ENCODE results near the gene MLYCD. TPM values are rescaled to one million over a fixed set of nuclear protein-coding genes. Genes with fewer than 3 reads are reported as not detected.

The MLYCD gene
- total RNA-seq, 1 donor from 2014 or later = 9.4 TPM

DNA sequence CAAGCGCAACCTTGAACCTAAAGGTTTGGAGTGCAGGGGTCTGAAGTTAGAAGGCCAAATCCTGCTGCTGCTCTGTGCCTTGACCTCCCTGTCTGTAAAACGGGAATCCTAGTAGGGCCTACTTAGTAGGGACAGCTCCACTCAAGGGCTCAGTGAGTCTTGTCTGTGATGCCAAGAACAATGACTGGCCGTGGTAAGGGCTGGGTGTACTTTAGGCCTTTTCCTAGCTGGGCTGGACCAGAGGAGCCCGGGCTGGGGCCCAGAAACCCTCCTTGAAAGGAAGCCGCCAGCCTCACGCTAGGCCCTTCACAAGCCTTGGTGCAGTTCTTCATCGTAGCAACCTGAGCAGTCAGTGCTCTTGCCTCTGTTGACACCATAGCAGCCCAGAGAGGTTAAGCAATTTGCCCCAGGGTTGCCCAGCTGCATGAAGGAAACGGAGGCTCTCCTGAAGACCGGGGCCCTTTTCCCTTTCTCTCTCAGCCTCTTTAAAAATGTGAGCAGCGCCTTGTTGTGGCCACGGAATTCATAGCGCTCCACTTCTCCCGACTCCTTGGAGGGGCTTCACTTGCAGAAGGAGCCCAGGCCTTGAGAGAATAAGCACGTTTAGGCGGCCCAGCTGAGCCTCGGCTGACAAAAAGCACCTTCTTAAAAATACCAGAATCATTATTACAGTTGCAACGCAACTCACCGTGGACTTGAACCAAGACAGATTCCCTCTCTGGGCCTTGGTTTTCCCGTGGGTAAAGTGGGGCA is 73.5 kb downstream of the MLYCD start:
- no peak overlapping the region for H3K4me3 Mint-ChIP-seq (ENCODE audit: low read depth)

DNA sequence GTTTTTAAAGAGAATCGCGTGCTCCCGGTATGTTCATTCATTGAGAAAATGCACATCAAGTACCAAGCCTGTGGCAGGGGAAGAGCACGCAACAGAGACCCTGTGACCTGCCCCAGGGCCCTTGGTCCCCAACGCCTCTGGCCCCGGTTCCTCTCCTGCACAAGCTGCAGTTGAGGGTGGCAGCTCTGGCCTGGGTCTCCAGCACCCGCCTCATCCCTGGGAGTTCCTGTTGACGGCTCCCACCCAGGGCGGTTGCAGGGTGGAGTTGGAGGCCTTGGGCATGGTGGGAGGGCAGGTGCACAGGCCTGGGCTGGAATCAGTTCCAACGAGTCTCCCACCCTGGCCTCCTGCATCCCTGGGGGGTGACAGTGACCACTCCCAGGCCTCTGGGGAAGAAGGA is 74.2 kb downstream of the MLYCD start:
- no peak overlapping the region for H3K27ac Mint-ChIP-seq
- peaks cover 2% of the 10 kb centered on the region for H3K36me3 Mint-ChIP-seq (ENCODE audit: insufficient read depth)
- TF ChIP-seq, protein P1, sequence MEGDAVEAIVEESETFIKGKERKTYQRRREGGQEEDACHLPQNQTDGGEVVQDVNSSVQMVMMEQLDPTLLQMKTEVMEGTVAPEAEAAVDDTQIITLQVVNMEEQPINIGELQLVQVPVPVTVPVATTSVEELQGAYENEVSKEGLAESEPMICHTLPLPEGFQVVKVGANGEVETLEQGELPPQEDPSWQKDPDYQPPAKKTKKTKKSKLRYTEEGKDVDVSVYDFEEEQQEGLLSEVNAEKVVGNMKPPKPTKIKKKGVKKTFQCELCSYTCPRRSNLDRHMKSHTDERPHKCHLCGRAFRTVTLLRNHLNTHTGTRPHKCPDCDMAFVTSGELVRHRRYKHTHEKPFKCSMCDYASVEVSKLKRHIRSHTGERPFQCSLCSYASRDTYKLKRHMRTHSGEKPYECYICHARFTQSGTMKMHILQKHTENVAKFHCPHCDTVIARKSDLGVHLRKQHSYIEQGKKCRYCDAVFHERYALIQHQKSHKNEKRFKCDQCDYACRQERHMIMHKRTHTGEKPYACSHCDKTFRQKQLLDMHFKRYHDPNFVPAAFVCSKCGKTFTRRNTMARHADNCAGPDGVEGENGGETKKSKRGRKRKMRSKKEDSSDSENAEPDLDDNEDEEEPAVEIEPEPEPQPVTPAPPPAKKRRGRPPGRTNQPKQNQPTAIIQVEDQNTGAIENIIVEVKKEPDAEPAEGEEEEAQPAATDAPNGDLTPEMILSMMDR (IDR thresholded peaks at IDR 0.05; ENCODE audit: unreplicated experiment) = no peak
- H3K4me3 Mint-ChIP-seq (ENCODE audit: low read depth) = no peak overlapping the region
- no peaks in the 10 kb centered on the region for H3K4me1 Mint-ChIP-seq (ENCODE audit: low read depth)
- peaks cover 3% of the 10 kb centered on the region for H3K9me3 Mint-ChIP-seq (ENCODE audit: low read depth)
- peaks cover 19% of the 10 kb centered on the region for H3K27me3 Mint-ChIP-seq
- no peak for DNase-seq (ENCODE audit: low spot score, unreplicated experiment)

More for the DNA sequence above, 73.5 kb downstream of the MLYCD start:
- H3K4me1 Mint-ChIP-seq (ENCODE audit: low read depth) = no peaks in the 10 kb centered on the region
- no peak overlapping the region for H3K27ac Mint-ChIP-seq
- H3K27me3 Mint-ChIP-seq = peaks cover 19% of the 10 kb centered on the region
- H3K9me3 Mint-ChIP-seq (ENCODE audit: low read depth) = no peaks in the 10 kb centered on the region
- no peak for DNase-seq (ENCODE audit: low spot score, unreplicated experiment)
- no peaks in the 10 kb centered on the region for H3K36me3 Mint-ChIP-seq (ENCODE audit: insufficient read depth)
- TF ChIP-seq, protein P1 (IDR thresholded peaks at IDR 0.05; ENCODE audit: unreplicated experiment) = no peak

DNA sequence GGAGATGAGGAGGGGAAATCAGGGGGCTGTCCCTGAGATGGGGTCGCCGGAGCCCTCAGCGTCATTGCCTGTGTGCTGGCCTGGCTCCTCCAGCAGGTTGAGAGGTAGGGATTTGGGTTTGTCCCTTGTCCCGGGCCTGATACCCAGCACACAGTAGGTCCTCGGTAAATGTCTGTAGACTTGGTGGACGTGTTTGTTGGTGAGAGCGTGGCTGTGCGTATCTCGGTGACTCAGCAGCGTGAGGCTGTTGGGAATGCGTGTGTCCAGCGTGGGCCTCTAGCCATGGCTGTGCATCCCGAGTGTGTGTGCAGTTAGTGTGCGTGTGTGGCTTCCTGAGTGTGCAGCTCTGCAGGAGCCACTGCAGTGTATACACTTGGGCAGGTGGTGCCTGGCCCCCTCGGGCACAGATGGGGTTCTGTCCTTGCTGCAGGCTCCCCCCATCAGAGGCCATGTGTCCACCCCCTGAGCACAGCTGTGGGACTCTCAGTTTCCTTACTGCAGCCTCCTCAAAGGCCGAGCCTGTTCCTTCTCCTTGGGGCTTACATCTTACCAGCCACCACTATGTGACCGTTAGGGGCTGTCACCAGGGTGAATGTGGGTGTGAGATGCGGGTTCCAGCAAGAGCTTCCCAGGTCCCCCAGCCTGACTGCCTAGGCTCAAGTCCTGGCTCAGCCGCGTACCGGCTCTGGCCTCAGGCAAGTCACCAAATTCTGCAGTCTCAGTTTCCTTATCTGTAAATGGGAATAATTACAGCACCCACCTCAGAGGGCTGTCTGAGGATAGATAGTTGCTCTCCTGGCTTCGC is 74.9 kb downstream of the MLYCD start:
- no peak for DNase-seq (ENCODE audit: low spot score, unreplicated experiment)
- no peak overlapping the region for H3K4me3 Mint-ChIP-seq (ENCODE audit: low read depth)
- peaks cover 3% of the 10 kb centered on the region for H3K36me3 Mint-ChIP-seq (ENCODE audit: insufficient read depth)
- TF ChIP-seq, protein P1 (IDR thresholded peaks at IDR 0.05; ENCODE audit: unreplicated experiment) = no peak
- H3K27me3 Mint-ChIP-seq = peaks cover 19% of the 10 kb centered on the region
- H3K27ac Mint-ChIP-seq = no peak overlapping the region
- H3K9me3 Mint-ChIP-seq (ENCODE audit: low read depth) = peaks cover 10% of the 10 kb centered on the region
- H3K4me1 Mint-ChIP-seq (ENCODE audit: low read depth) = no peaks in the 10 kb centered on the region

- no peaks in the 10 kb centered on the region for H3K4me1 Mint-ChIP-seq (ENCODE audit: low read depth)
- H3K27me3 Mint-ChIP-seq = peaks cover 15% of the 10 kb centered on the region
- TF ChIP-seq, protein P1 (IDR thresholded peaks at IDR 0.05; ENCODE audit: unreplicated experiment) = no peak
- H3K9me3 Mint-ChIP-seq (ENCODE audit: low read depth) = peaks cover 14% of the 10 kb centered on the region
- no peak overlapping the region for H3K4me3 Mint-ChIP-seq (ENCODE audit: low read depth)
- DNase-seq (ENCODE audit: low spot score, unreplicated experiment) = no peak
- peaks cover 6% of the 10 kb centered on the region for H3K36me3 Mint-ChIP-seq (ENCODE audit: insufficient read depth)
- H3K27ac Mint-ChIP-seq = no peak overlapping the region
Observed at GRCh38 chr16:83974475-83974874, 75.6 kb downstream of the MLYCD start.

DNA sequence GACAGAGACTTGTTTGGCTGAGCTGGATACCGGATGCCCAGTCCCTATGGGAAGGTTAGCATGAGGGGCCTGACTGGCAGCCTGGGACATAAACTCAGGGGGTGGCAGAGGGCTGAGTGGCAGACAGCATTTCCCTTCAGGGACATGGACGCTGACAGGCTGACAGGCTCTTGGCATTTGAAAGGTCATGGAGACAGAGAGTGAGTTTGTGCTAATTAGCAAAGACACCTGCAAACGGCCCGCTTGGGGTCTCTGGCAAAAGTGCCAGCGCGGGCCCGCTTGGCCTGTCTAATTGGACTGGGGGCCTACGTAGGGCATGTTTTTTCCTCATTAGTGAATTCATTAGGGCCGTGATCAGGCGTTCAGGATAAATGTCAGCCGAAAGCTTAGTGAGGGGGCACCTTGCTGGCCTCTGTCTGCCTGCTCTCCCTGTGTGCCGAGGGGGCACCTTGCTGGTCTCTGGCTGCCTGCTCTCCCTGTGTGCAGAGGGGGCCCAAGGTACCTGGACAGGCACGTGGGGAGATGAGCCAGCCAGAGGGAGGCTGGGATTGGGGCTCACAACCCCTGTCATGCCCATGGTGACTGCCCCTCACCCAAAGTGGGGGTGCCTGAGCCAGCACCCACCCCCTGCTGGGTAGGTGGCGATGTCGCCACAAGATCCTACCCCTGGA is 76.8 kb downstream of the MLYCD start:
- no peak for DNase-seq (ENCODE audit: low spot score, unreplicated experiment)
- peaks cover 6% of the 10 kb centered on the region for H3K36me3 Mint-ChIP-seq (ENCODE audit: insufficient read depth)
- peaks cover 9% of the 10 kb centered on the region for H3K27me3 Mint-ChIP-seq

More for the DNA sequence above, 76.8 kb downstream of the MLYCD start:
- Mint-ChIP-seq H3K4me3 (ENCODE audit: low read depth) (no peak overlapping the region), H3K27ac (no peak overlapping the region), H3K4me1 (ENCODE audit: low read depth) (no peaks in the 10 kb centered on the region), H3K9me3 (ENCODE audit: low read depth) (peaks cover 14% of the 10 kb centered on the region)
- TF ChIP-seq, protein P1 (IDR thresholded peaks at IDR 0.05; ENCODE audit: unreplicated experiment) = no peak

Data from progenitor cell of endocrine pancreas (in vitro differentiated cells).